Testis (tissue), 3 donors: ENCODE measurements around the gene C9orf152. TPM values are rescaled to one million over a fixed set of nuclear protein-coding genes. Genes with fewer than 3 reads are reported as not detected.
"Not testable (repeated sequence)": the region's sequence is repeated elsewhere in the genome, so short reads cannot be mapped to it uniquely, and the experiment has no call there.

ENCODE experiments used
- DNase-seq: peaks from one replicate; pipeline ENCODE4 v3.0.0-alpha.2; 2019
- H3K27ac ChIP-seq, 2 donors: fragments of 200-600 bp; sonication (generic); one replicate each; pipeline ENCODE4 v1.5.1; 2019
- H3K27me3 ChIP-seq: fragments of 200-600 bp; sonication (generic); one replicate; pipeline ENCODE4 v1.5.1; 2019
- H3K36me3 ChIP-seq: fragments of 200-600 bp; sonication (generic); one replicate; pipeline ENCODE4 v1.5.1; 2017; ENCODE audit warnings: low read depth; ENCODE audit errors: missing control alignments
- H3K4me1 ChIP-seq: fragments of 200-600 bp; sonication (generic); one replicate; pipeline ENCODE4 v1.5.1; 2019
- H3K4me3 ChIP-seq, 2 donors: fragments of 200-600 bp; sonication (generic); one replicate each; pipeline ENCODE4 v1.5.1; 2017 to 2019
- H3K9me3 ChIP-seq: fragments of 200-600 bp; sonication (generic); one replicate; pipeline ENCODE4 v1.5.1; 2017
- CTCF ChIP-seq, 3 experiments: fragments of 450-650 bp in 2 of 3; fragments of 200-600 bp in 1 of 3; sonication (generic) in 1 of 3; IDR thresholded peaks; one replicate each; pipeline ENCODE4 v1.5.1; 2016 to 2019; ENCODE audit warnings: antibody characterized with exemption in 3 of 3, mild to moderate bottlenecking in 2 of 3, moderate library complexity in 1 of 3
- POLR2A ChIP-seq: fragments of 450-650 bp; IDR thresholded peaks from one replicate; pipeline ENCODE4 v1.6.1; 2017; ENCODE audit warnings: antibody characterized with exemption, mild to moderate bottlenecking, moderate library complexity
- WGBS, 2 donors: methylation state at CpG; one replicate each; pipeline ENCODE4 v1.1.5; 2018; 5-methylcytosine and 5-hydroxymethylcytosine counted together
- intact Hi-C: fragments of 100-400 bp; cut with DNase I; formaldehyde crosslinking; loops from one replicate; pipeline ENCODE4 v1.15.1; 2023; ENCODE audit warnings: low total_unique reads
- polyA plus RNA-seq: library from polyadenylated mRNA; stranded (reverse); fragments of 350-450 nt; fragmentation: Illumina TruSeq; extraction: RNeasy Lipid Tissue Mini Kit (QIAGEN cat#74804); gene quantifications from one replicate; pipeline ENCODE4 v1.2.3, GENCODE V29; 2014; ENCODE audit warnings: low read depth, low replicate concordance; ENCODE audit not compliant: insufficient read depth
- total RNA-seq, 2 donors: library from RNA; depleted of rRNA; stranded (reverse); fragments of >200 nt; gene quantifications; one replicate each; pipeline ENCODE4 v1.2.3, GENCODE V29; 2016

Gene C9orf152
- total and polyA plus RNA-seq, 3 donors from 2014 or later: not detected

GRCh38 chr9:110255034-110255462 is 47.1 kb upstream of the C9orf152 start:
- peak overlapping the region; percentile 81 to 89 for H3K27ac ChIP-seq
- peaks cover 20% of the 10 kb centered on the region for H3K4me1 ChIP-seq
- DNase-seq: no peak
- no peaks in the 10 kb centered on the region for H3K27me3 ChIP-seq
- H3K9me3 ChIP-seq: no peaks in the 10 kb centered on the region
- intact Hi-C loops: no loop called here
- TF ChIP-seq POLR2A: no peak
- TF ChIP-seq CTCF (IDR thresholded peaks at IDR 0.05): no peak
- H3K4me3 ChIP-seq: peak overlapping the region; percentile 96 to 97
- WGBS, 2 donors: 4 to 22% methylated on average over 13 to 17 of the region's 17 CpGs
- no peaks in the 10 kb centered on the region for H3K36me3 ChIP-seq

GRCh38 chr9:110254500-110254899 is 46.5 kb upstream of the C9orf152 start:
- intact Hi-C loops: no loop called here
- TF ChIP-seq POLR2A (no peak), CTCF (IDR thresholded peaks at IDR 0.05) (no peak)
- DNase-seq: no peak
- Histone ChIP-seq H3K27ac (no peak overlapping the region), H3K4me3 (peak overlapping the region in 1 of 2 donors; percentile 97), H3K9me3 (no peaks in the 10 kb centered on the region), H3K27me3 (no peaks in the 10 kb centered on the region), H3K4me1 (peaks cover 20% of the 10 kb centered on the region), H3K36me3 (no peaks in the 10 kb centered on the region)
- 57 to 61% methylated on average over 2 of the region's 2 CpGs for WGBS, 2 donors

- H3K36me3 ChIP-seq: no peaks in the 10 kb centered on the region
- DNase-seq: no peak
- peaks cover 14% of the 10 kb centered on the region for H3K4me1 ChIP-seq
- H3K4me3 ChIP-seq: no peak overlapping the region
- intact Hi-C loops: no loop called here
- TF ChIP-seq POLR2A: no peak
- TF ChIP-seq CTCF (IDR thresholded peaks at IDR 0.05): no peak
- no peaks in the 10 kb centered on the region for H3K9me3 ChIP-seq
- H3K27me3 ChIP-seq: no peaks in the 10 kb centered on the region
- H3K27ac ChIP-seq: no peak overlapping the region
- 78 to 79% methylated on average over 10 of the region's 10 CpGs for WGBS, 2 donors
These were observed 44.7 kb upstream of the C9orf152 start for GRCh38 chr9:110252509-110253139.

GRCh38 chr9:110251770-110252169 is 43.8 kb upstream of the C9orf152 start:
- H3K9me3 ChIP-seq, H3K27ac ChIP-seq, H3K4me3 ChIP-seq, H3K36me3 ChIP-seq, intact Hi-C loops, H3K4me1 ChIP-seq, H3K27me3 ChIP-seq, DNase-seq: not testable (repeated sequence)
- 98 to 100% methylated on average over 4 to 5 of the region's 5 CpGs for WGBS, 2 donors

- 79 to 86% methylated on average over 4 of the region's 4 CpGs for WGBS, 2 donors
- no peak overlapping the region for H3K4me3 ChIP-seq
- peaks cover 9% of the 10 kb centered on the region for H3K4me1 ChIP-seq
- H3K9me3 ChIP-seq: no peaks in the 10 kb centered on the region
- intact Hi-C loops: no loop called here
- no peaks in the 10 kb centered on the region for H3K27me3 ChIP-seq
- H3K27ac ChIP-seq: no peak overlapping the region
- DNase-seq: no peak
- TF ChIP-seq CTCF (IDR thresholded peaks at IDR 0.05): no peak
- no peak for TF ChIP-seq POLR2A
- no peaks in the 10 kb centered on the region for H3K36me3 ChIP-seq
These were observed 43.3 kb upstream of the C9orf152 start for GRCh38 chr9:110251212-110251611.
